Left lung (tissue), 10 donors: ENCODE results near the gene PLPP7. TPM values are rescaled to one million over a fixed set of nuclear protein-coding genes. Genes with fewer than 3 reads are reported as not detected.
A peak's percentile ranks its signal among the peaks of the same experiment; 100 is the strongest.
"Not testable (repeated sequence)": the region's sequence is repeated elsewhere in the genome, so short reads cannot be mapped to it uniquely, and the experiment has no call there.

Experiments
- ATAC-seq: fragments of 200-7000 bp; cut with Tn5 transposase; one replicate; pipeline ENCODE4 v1.9.1; 2020; ENCODE audit warnings: moderate library complexity
- DNase-seq, 4 donors: peaks; one replicate each; pipeline ENCODE4 v3.0.0-alpha.2; 2013 to 2020
- H3K27ac ChIP-seq, 2 donors: fragments of 200-600 bp; sonication (generic) in 1 of 2; one replicate each; pipeline versions ENCODE4 v1.5.0 to v1.8.0; 2020 to 2021
- H3K27me3 ChIP-seq, 2 donors: fragments of 200-600 bp; sonication (generic) in 1 of 2; one replicate each; pipeline versions ENCODE4 v1.5.0 to v1.8.0; 2020 to 2021
- H3K36me3 ChIP-seq, 2 donors: fragments of 200-600 bp; sonication (generic) in 1 of 2; one replicate each; pipeline versions ENCODE4 v1.5.0 to v1.8.0; 2020 to 2021
- H3K4me1 ChIP-seq, 2 donors: fragments of 200-600 bp; one replicate each; pipeline ENCODE4 v1.8.0; 2021
- H3K4me3 ChIP-seq, 2 donors: fragments of 200-600 bp; sonication (generic) in 1 of 2; one replicate each; pipeline versions ENCODE4 v1.5.0 to v1.8.0; 2020 to 2021; ENCODE audit warnings: mild to moderate bottlenecking in 1 of 2
- H3K9me3 ChIP-seq, 2 donors: fragments of 200-600 bp; sonication (generic) in 1 of 2; one replicate each; pipeline versions ENCODE4 v1.5.0 to v1.8.0; 2020 to 2021
- intact Hi-C, 2 donors: fragments of 100-400 bp; cut with DNase I; formaldehyde crosslinking; loops; one replicate each; pipeline versions ENCODE4 v1.11.2 to v1.14.2; 2022
- polyA plus RNA-seq, 6 donors: library from polyadenylated mRNA; unstranded; fragments of 120-200 nt; gene quantifications; one replicate each; pipeline ENCODE4 v1.2.1, GENCODE V29; 2013; ENCODE audit not compliant: insufficient read length in 6 of 6
- total RNA-seq, 2 donors: library from RNA; stranded (reverse); fragmentation: NEBNext Ultra II Directional; extraction: Animal tissue kit (Norgen Biotek cat#: 25700); gene quantifications; one replicate each; pipeline ENCODE4 v1.2.1, GENCODE V29; 2021
- TF ChIP-seq, protein P1 (sequence below), 2 donors: fragments of 200-600 bp; sonication (generic) in 1 of 2; IDR thresholded peaks; one replicate each; pipeline versions ENCODE4 v1.5.0 to v1.8.0; 2021; ENCODE audit warnings: antibody characterized with exemption in 2 of 2
- donor health status: DM: no; HTN: yes; CAD: no.
- donor health status: DM: no; HTN: no; CAD: no.

The PLPP7 gene
- total and polyA plus RNA-seq, 8 donors = 1.1 to 2.3 (median 1.4) TPM

GRCh38 chr9:131335368-131335755 lies 45.8 kb downstream of the PLPP7 start:
- Histone ChIP-seq H3K27ac (no peak overlapping the region), H3K4me1 (no peaks in the 10 kb centered on the region), H3K4me3 (no peak overlapping the region), H3K27me3 (no peaks in the 10 kb centered on the region), H3K36me3 (no peaks in the 10 kb centered on the region), H3K9me3 (no peaks in the 10 kb centered on the region)
- TF ChIP-seq, protein P1, sequence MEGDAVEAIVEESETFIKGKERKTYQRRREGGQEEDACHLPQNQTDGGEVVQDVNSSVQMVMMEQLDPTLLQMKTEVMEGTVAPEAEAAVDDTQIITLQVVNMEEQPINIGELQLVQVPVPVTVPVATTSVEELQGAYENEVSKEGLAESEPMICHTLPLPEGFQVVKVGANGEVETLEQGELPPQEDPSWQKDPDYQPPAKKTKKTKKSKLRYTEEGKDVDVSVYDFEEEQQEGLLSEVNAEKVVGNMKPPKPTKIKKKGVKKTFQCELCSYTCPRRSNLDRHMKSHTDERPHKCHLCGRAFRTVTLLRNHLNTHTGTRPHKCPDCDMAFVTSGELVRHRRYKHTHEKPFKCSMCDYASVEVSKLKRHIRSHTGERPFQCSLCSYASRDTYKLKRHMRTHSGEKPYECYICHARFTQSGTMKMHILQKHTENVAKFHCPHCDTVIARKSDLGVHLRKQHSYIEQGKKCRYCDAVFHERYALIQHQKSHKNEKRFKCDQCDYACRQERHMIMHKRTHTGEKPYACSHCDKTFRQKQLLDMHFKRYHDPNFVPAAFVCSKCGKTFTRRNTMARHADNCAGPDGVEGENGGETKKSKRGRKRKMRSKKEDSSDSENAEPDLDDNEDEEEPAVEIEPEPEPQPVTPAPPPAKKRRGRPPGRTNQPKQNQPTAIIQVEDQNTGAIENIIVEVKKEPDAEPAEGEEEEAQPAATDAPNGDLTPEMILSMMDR (IDR thresholded peaks at IDR 0.05) = no peak
- DNase-seq (no peak), ATAC-seq (no peak)
- intact Hi-C loops = loop anchor here in 1 of 2 donors (5.0 kb wide), 2 partner anchors 158 to 278 kb away; no protein-coding TSS in a partner anchor

DNA sequence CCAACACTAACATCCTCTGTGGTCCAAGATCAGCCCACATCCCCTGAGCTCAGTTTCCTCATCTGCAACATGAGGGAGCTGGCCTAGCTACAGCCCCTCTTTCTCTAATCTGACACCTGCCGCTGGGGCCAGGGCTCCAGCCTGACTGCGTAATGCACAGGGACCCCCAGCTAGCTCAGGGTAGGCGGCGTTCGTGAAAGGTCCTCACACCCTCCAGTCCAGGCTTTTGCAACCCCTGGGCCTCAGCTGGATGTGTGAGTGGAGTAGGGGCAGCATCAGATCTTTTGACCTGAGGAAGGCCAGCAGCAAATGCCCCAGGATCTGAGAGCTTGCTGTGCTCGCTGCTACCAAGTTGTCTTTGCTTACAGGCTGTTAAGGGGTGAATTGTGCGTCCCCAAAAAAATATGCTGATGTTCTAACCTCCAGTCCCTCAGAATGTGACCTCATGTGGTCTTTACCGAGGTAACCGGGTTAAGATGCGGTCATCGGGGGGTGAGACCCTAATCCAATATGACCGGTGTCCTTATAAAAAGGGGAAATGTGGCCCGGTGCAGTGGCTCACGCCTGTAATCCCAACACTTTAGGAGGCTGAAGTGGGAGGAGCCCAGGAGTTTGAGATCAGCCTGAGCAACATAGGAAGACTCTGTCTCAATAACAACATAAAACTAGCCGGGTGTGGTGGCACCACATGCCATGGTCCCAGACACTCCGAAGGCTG lies 47.8 kb downstream of the PLPP7 start:
- H3K4me3 ChIP-seq = no peak overlapping the region
- H3K9me3 ChIP-seq = no peaks in the 10 kb centered on the region
- no peaks in the 10 kb centered on the region for H3K36me3 ChIP-seq
- no peak for DNase-seq
- no peaks in the 10 kb centered on the region for H3K4me1 ChIP-seq
- intact Hi-C loops = loop anchor here in 1 of 2 donors (5.0 kb wide), 2 partner anchors 160 to 280 kb away; no protein-coding TSS in a partner anchor
- H3K27ac ChIP-seq = no peak overlapping the region
- ATAC-seq = no peak
- TF ChIP-seq, protein P1 (IDR thresholded peaks at IDR 0.05) = no peak
- H3K27me3 ChIP-seq = no peaks in the 10 kb centered on the region

- intact Hi-C loops = loop anchor here in 1 of 2 donors (5.0 kb wide), 2 partner anchors 162 to 282 kb away; no protein-coding TSS in a partner anchor
Measured at GRCh38 chr9:131339212-131339611, 49.7 kb downstream of the PLPP7 start.

GRCh38 chr9:131344931-131345535 lies 55.5 kb downstream of the PLPP7 start:
- H3K4me1 ChIP-seq, H3K27me3 ChIP-seq, H3K27ac ChIP-seq, H3K4me3 ChIP-seq, ATAC-seq, H3K36me3 ChIP-seq, DNase-seq, H3K9me3 ChIP-seq: not testable (repeated sequence)
- intact Hi-C loops = loop anchor here (10.0 kb wide), 2 partner anchors 130 to 1310 kb away; no protein-coding TSS in a partner anchor

More at GRCh38 chr9:131339212-131339611, 49.7 kb downstream of the PLPP7 start:
- not testable (repeated sequence) for H3K27ac ChIP-seq, DNase-seq, H3K9me3 ChIP-seq, H3K4me1 ChIP-seq, H3K4me3 ChIP-seq, ATAC-seq, H3K27me3 ChIP-seq, H3K36me3 ChIP-seq

DNA sequence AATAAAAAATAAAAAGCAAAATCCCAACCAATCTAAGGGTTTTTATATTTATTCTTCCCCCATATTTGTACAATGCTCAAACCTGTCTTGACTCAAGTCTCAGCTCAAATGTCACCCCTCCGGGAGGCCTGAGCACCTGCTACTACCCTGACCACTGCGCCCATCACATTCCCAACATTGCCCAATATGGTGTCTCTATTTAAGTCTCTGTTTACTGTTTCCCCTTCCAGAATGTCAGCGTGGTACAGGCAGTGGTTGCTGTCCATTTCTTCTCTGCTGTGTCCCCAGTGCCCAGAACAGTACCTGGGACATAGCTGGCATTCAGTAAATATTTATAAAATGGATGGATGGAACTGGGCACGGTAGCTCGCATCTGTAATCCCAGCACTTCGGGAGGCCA lies 57.0 kb downstream of the PLPP7 start:
- no peaks in the 10 kb centered on the region for H3K9me3 ChIP-seq
- no peaks in the 10 kb centered on the region for H3K36me3 ChIP-seq
- H3K4me3 ChIP-seq = no peak overlapping the region
- no peak for ATAC-seq
- TF ChIP-seq, protein P1 (IDR thresholded peaks at IDR 0.05) = no peak
- intact Hi-C loops = loop anchor here (10.0 kb wide), 2 partner anchors 128 to 1308 kb away; no protein-coding TSS in a partner anchor
- no peak for DNase-seq
- no peak overlapping the region for H3K27ac ChIP-seq
- H3K27me3 ChIP-seq = no peaks in the 10 kb centered on the region
- H3K4me1 ChIP-seq = peaks cover 0 to 11% of the 10 kb centered on the region in 2 donors

GRCh38 chr9:131347376-131348020 lies 58.0 kb downstream of the PLPP7 start:
- H3K27me3 ChIP-seq = no peaks in the 10 kb centered on the region
- peak in 1 of 4 donors; percentile 20 for DNase-seq
- no peak for ATAC-seq
- no peak overlapping the region for H3K27ac ChIP-seq
- H3K4me3 ChIP-seq = no peak overlapping the region
- peaks cover 0 to 11% of the 10 kb centered on the region in 2 donors for H3K4me1 ChIP-seq
- no peaks in the 10 kb centered on the region for H3K9me3 ChIP-seq
- TF ChIP-seq, protein P1 (IDR thresholded peaks at IDR 0.05) = no peak
- intact Hi-C loops = loop anchor here (10.0 kb wide), 2 partner anchors 127 to 1307 kb away; no protein-coding TSS in a partner anchor
- no peaks in the 10 kb centered on the region for H3K36me3 ChIP-seq
